ENCODE data around the gene PIBF1.
"Not testable (repeated sequence)": the region's sequence is repeated elsewhere in the genome, so short reads cannot be mapped to it uniquely, and the experiment has no call there.

Gene PIBF1, protein sequence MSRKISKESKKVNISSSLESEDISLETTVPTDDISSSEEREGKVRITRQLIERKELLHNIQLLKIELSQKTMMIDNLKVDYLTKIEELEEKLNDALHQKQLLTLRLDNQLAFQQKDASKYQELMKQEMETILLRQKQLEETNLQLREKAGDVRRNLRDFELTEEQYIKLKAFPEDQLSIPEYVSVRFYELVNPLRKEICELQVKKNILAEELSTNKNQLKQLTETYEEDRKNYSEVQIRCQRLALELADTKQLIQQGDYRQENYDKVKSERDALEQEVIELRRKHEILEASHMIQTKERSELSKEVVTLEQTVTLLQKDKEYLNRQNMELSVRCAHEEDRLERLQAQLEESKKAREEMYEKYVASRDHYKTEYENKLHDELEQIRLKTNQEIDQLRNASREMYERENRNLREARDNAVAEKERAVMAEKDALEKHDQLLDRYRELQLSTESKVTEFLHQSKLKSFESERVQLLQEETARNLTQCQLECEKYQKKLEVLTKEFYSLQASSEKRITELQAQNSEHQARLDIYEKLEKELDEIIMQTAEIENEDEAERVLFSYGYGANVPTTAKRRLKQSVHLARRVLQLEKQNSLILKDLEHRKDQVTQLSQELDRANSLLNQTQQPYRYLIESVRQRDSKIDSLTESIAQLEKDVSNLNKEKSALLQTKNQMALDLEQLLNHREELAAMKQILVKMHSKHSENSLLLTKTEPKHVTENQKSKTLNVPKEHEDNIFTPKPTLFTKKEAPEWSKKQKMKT

DNA sequence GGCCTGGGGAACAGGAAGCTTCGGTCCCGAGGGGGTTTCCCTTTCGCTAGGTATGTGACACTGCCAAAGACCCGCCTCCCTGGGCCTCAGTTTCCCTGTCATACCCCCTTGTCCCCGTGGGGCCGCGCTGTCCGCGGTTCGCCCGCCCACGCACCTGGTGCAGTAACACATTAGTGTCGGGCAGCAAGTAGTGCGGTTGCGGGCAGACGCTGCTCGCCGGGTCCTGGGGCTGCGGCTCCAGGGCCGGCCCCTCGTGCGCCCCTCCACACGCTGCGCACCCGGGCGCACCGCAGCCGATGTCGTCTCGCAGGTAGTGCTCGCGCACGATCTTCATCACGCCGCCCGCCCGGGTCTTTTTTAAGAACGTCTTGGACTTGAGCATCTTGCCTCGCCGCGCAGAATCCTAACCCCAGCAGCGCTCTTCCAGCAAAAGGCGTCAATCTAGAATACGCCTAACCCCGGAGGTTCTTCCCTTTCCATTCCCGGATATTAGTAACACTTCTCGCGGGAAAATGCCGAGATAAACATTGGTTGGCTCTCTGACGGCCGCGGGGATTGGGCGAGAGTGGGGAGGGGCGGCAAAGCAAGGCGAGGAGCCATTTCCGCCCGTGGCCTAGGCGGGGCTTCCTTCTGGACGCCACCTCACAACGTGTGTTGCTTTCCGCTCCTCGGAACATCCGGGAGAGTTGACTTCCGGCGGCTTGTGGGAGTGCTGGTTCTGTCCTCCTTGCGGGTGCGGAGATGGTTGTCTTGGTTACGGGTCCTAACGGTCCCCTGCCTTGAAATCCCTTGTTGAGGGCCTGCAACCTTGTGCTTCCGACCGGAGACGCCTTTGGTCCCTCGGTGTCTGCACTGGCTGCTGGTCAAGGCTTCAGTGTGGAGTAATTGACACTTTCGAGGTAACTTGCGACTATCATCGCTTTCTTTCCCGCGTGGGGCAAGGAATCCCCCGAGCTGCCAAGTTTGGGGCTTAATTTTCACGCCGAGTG lies at the start of gene PIBF1, which contains the start of gene DIS3:
PIBF1 (plus strand) TSS at position 683 of the 989 bp plus-strand sequence. CDS start 1,337 bp downstream, outside the sequence.
DIS3 (minus strand) TSS at position 450 of the 989 bp plus-strand sequence; CDS start at position 382, 68 bp downstream.
- DNase-seq (ENCODE audit: low read depth): peak; percentile 95

DNA sequence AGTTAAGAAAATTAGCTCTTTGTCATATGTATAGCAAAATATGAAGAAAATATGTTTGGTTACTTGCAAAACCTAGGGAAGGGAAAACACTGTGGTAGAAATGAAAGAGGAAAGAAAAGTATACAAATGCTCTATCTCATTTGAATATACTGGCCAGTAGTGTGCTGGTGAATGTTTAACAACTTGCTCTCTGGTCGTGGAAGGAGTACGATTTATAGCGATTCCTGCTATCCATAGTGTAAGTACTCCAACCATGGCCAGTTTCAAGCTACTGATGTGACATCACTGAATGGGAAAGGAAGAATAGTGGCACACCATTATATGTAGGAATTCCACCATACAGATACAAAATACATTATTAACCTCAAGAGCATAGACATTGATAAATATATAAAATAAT lies 44.9 kb upstream of the PIBF1 start:
- no peak for DNase-seq (ENCODE audit: low read depth)

DNA sequence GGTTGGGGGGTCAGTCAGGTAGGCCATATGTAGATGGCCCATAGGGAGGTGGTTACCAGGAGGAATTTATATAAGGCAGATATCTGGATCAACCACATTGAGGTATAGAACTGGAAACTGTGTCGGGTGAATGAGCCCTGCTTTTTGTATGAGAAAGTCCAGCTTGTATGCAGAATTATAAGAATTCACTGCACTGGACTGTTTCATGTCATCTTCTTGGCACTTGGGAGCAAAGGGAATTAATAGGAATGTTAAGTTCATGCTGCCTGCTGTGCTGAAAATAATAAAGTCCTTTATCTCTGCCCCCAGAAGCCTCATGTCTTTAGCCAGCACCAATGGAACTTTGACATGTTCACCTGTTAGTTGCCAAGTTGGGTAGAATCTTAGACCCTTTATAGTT lies 41.9 kb upstream of the PIBF1 start:
- DNase-seq (ENCODE audit: low read depth): no peak

DNA sequence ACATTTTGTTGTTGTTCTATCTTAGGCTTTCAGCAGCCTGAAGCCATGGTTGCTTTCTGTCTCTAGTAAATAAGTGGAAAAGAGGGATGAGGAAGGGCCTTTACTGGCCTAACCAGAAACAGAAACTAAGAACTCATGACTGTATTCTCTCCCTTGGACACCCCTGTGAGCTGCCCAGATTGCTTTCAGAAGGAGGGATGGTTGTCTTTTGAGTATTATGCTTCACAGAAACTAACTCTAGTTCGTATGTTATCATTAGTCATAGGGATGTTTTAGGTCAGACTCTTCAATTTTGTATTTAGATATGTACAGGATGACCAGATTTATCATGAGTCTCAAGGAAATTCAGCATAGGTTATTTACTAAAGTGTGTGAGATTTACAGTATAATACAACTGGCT lies 36.7 kb upstream of the PIBF1 start:
- DNase-seq (ENCODE audit: low read depth): no peak

GRCh38 chr13:72751220-72751619 lies 30.7 kb upstream of the PIBF1 start:
- DNase-seq (ENCODE audit: low read depth): no peak

- no peak for DNase-seq (ENCODE audit: low read depth)
Observed at GRCh38 chr13:72754111-72754510, 27.8 kb upstream of the PIBF1 start.

DNA sequence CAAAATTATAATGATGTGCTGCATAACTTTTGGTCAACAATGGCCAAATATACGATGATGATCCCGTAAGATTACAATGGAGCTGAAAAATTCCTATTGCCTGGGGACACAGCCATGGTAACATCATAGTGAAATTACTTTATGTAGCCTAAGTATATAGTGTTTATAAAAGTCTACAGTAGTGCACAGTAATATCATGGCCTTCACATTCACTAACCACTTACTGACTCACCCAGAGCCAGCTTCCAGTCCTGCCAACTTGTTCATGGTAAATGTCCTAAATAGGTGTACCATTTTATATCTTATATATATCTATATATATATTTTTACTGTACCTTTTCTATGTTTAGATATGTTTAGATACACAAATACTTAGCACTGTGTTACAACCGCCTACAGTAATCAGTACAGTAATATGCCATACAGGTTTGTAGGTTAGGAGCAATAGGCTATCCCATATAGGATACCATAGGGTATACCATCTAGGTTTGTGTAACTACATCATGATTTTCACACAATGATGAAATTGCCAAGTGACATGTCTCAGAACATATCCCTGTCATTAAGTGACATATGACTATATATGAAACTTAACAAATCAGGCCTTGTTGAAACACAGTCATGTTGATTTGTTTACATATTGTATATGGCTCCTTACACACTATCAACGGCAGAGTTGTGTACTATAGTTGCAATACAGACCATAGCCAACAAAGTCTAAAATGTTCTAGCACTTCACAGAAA lies 24.0 kb upstream of the PIBF1 start:
- DNase-seq (ENCODE audit: low read depth): no peak

DNA sequence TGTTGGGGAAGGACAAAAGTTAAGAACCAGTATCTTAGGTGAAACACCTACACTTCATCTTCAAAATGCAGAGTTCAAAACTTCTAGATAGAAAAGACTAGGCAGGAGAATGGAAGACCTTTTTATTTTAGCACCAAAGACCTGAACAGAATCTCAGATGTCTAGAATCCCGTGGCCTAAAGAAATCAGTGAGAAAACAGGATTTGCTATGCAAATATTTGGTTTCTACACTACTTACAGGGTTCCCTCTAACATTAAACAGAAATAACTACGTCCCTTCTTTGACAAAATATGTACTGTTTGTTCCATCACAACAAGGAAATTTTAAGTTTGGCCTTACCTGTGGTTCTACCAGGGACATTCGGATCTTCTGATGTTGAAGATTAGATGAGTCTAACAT lies 21.7 kb upstream of the PIBF1 start:
- no peak for DNase-seq (ENCODE audit: low read depth)

DNA sequence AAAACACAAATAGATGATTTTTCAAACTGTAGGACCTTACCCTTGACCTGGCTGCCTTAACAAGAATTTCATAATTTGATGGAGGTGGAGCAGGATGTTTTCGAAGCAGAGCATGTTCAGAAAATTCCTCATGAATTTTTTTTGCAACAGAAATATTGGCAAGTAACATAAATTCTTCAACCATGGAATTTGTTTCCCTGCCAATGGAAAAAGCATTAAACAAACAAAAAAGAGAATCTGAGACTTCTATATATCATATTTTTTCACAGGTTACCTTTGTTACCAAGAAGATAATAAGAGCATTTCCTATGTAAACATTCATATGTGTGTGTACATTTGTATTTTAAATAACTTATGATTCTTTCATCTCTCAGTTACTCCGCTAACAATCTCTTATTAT lies 18.5 kb upstream of the PIBF1 start:
- DNase-seq (ENCODE audit: low read depth): no peak

- DNase-seq (ENCODE audit: low read depth): no peak
Observed at GRCh38 chr13:72774019-72774418, 7.9 kb upstream of the PIBF1 start.

DNA sequence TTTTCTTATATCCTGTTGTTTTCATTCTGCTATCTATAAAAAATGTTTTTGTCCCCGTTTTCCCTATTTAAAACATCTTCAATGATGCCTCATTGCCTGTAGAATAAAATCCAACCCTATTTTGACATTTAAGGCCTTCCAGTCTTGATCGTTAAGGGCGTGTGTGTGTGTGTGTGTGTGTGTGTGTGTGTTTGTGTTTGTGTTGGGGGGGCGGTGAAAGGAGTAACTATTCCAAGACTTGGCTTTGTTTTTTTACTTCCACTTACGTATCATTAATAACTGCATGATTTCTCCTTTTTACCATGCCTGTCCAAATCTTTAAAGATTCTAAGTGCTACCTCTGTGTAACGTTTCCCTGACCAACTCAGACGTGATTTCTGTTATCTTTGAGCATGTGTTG lies 784 bp downstream of the PIBF1 start:
- no peak for DNase-seq (ENCODE audit: low read depth)

DNA sequence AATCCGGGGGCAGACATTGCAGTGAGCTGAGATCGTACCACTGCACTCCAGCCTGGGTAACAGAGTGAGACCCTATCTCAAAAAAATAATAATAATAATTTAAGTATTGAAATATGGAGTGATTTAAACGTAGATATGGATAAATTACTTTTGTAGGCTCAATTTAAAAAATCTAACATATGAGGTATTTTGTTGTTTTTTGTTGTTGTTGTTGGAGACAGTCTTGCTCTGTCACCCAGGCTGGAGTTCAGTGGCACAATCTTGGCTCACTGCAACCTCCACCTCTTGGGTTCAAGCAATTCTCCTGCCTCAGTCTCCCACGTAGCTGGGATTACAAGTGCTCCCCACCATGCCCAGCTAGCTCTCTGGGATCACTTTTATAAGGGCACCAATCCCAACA lies 2.7 kb downstream of the PIBF1 start:
- DNase-seq (ENCODE audit: low read depth): not testable (repeated sequence)

DNA sequence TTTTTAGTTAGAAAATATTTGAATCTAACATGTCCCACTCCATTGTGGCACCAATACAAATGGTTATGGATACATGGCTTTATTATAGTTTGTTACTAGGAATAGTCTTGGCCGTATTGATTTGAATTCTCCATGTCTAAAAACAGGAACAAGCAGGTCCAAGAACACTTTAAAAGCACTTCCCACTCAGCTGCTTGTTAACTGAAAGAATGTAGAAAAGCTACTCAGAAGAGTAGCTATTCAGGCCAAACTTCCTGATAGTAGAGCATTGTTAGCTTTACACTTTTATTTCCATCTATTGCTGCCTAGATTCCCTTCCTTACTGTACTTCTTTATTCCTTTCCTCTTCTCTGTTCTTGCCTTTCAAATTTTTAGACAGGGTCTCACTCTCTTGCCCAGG lies 6.9 kb downstream of the PIBF1 start:
- no peak for DNase-seq (ENCODE audit: low read depth)

DNA sequence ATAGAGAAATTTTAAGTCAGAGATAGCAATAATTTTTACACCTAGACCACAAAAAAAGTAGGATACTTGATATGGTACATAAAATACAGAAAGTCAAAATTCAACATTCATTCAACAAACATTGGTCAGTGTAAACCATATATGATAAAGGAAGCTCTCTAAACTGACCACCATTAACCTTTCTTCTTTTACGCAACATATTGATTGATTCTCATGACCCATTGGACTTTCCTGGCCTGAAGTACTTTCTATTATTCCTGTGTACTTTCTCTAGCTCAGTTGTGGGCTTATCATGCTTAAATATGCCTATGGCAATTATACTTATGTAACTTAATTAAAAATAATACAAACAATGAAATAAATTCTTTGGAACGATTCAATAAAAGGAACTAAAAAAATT lies 10.7 kb downstream of the PIBF1 start:
- DNase-seq (ENCODE audit: low read depth): no peak

GRCh38 chr13:72798817-72799216 lies 16.9 kb downstream of the PIBF1 start:
- DNase-seq (ENCODE audit: low read depth): no peak

DNA sequence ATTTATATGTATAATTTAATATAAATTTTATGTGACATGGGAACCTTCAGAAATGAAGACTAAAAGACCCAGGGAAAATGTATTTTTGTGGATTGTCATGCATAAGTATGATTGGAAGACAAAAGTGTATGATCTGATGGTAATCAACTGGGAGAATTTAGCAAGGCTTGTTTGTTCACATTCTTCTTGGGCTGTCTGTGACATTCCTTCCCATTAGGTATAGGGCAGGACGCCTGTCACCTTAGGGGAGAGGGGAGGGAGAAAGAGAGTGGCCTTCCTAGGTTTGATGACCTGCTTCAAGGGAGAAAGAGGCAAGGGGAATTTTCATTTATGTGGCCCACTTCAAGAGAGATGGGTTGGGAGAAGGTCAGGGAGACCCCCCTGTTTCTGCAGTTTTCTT lies 22.4 kb downstream of the PIBF1 start:
- no peak for DNase-seq (ENCODE audit: low read depth)

- DNase-seq (ENCODE audit: low read depth): no peak
Observed at GRCh38 chr13:72805676-72806346, 23.9 kb downstream of the PIBF1 start.

- DNase-seq (ENCODE audit: low read depth): not testable (repeated sequence)
Observed at GRCh38 chr13:72806514-72806913, 24.6 kb downstream of the PIBF1 start.

DNA sequence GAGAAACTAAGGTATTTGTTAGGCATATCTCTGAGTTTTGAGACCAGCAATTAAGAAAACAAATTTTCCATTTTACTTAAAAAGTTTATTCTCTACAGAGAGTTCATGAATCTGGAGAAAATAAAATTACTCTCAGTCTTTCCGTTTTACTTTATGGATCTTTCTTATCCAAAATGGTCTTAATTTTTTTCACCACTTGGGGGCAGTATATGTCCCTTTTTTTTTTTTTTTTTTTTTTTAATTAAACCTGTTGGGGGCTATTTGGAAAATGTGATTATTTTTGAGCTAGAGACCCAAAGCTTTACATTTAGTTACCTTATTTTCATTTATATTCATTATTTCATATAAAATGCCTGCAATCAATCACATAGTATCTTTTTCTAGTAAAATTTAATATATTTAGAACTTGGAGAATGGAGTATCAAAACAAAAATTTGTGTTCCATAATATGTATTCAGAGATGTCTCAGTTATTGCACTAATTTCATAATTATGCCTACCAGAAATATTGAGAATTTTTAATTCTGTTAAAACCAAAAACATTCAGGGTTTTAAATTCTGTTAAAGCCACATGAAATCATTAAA lies 27.1 kb downstream of the PIBF1 start:
- no peak for DNase-seq (ENCODE audit: low read depth)

DNA sequence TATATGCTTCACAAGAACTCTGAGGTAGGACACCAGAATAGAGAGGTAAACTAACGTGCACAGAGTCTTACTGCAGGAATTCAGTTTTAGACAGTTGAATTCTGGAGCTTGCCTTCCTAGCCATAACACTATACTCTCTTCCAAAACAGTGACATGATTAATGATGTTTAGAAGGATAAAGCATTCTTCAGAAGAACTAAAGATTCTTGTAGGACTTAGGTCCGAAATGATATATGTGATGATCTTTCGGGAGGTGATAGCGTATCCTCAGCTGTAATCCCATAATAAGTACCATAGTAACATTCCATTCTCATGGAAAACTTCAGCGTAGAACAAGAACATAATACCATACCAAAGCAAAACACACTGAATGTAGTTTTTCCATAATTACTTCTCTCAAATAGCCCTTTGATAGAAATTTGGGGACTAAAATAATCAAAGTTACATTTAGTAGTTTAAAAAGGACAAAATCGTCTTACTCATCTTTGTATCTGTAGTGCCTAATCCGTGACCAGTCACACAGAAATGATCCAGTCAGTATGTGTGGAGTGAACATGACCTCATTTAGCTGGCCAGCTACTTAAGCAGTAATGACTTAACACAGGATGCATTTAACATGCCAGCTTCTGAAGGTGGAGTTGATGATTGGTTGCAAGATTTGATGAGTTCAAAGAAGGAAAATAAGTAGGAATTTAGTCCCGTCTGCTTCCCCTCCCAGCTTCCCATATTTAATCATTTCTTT lies 38.4 kb downstream of the PIBF1 start:
- DNase-seq (ENCODE audit: low read depth): no peak
